Head of caudate nucleus (tissue), 42 donors: ENCODE data around the gene DCDC1.
A peak's percentile ranks its signal among the peaks of the same experiment; 100 is the strongest.

Experiments used
- DNase-seq, 42 donors: peaks; one replicate each; pipeline versions ENCODE4 v3.0.0 to v3.0.0-alpha.2; 2020 to 2021; ENCODE audit warnings: mixed read lengths in 7 of 42
- intact Hi-C: fragments of 100-400 bp; cut with DNase I; formaldehyde crosslinking; loops from one replicate; pipeline ENCODE4 v1.15.0; 2022

Gene DCDC1

DNA sequence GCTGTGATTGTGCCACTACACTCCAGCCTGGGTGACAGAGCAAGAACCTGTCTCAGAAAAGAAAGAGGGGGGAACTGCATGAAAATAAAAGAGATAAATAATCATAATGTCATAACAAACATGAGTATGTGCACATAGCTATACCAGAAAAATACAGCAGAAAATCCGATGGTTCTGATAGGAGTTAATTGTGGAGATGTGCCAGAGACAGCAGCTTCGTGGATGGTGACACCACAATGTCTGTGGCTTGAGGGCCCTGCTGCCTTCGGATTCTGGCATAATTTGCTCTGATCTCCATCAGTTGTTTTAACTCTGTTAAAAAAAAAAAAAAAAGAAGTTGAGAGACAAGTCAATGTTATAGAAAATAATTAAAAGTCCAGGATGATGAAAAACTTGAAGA lies 491.1 kb downstream of the DCDC1 start:
- intact Hi-C loops: no loop called here

DNA sequence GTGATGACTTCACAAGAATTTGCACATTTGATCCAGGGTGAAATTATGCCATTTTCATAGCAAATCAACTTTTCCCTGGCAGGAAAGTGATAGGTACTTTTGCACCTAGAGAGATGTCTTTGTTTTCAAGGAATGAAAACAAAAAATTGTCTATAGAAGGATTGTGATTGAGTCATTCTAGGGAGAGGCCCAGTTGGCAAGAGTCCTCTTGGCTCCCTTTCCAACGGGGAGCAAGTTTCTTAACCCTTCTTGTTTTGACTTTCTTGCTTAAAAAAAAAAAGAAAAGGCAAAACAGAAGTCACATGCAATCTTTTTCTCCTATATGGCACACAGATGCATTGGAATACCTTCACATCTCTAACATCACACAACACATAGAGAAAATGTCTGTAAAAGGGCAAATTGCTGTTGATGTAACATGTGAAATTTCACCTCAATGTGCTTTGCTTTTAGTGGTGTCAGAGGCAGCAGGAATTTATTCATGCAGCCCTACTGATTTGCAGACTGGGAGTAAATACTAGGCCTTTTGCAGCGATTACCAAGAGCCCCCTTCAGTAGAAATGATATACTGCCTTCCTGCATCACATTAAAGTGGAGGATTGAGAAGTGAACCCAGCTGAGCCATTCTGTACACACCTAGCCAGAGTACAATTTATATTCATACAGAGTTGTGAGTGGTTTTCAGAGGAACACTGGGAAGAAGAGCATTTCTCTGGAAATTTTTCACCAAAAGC lies 492.7 kb downstream of the DCDC1 start:
- intact Hi-C loops: no loop called here
- no peak for DNase-seq

More for the DNA sequence above, 491.1 kb downstream of the DCDC1 start:
- DNase-seq: no peak

DNA sequence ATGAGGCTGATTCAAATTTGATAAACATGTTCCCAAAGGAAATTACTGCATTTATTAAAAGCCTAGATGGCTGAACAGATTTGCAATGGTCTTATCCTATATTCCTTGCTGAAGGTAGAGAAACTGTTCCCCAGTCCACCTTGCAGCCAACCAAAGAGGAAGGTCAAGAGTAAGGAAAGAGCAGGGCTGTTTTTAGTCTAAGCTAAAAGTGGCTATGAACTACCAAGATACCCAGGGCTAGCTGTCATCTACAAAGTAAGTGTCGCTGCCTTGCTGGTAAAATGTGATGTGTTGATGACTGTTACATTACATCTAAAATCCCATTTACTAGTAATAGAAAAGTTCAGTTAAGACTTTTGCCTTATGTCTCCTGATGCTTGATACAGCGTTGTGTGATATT lies 493.3 kb downstream of the DCDC1 start:
- intact Hi-C loops: no loop called here
- no peak for DNase-seq

DNA sequence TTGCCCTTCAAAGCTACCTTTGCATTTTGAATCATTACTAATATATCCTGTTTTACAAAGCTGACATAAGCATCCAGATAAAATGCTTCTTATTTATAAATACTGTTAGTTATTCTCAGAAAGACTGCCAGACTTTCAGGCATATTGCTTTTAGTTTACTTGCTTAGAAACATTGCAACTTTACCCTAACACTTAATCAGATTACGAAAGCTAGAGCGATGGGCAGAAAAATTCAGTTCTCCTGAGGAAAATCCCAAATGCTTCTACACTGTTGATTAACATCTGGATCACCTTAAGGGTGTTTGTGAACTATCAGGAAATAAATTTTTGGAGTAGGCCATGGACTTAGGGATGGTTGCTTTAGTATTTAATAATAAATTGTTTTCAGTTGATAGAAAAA lies 493.7 kb downstream of the DCDC1 start:
- DNase-seq: no peak
- intact Hi-C loops: no loop called here

DNA sequence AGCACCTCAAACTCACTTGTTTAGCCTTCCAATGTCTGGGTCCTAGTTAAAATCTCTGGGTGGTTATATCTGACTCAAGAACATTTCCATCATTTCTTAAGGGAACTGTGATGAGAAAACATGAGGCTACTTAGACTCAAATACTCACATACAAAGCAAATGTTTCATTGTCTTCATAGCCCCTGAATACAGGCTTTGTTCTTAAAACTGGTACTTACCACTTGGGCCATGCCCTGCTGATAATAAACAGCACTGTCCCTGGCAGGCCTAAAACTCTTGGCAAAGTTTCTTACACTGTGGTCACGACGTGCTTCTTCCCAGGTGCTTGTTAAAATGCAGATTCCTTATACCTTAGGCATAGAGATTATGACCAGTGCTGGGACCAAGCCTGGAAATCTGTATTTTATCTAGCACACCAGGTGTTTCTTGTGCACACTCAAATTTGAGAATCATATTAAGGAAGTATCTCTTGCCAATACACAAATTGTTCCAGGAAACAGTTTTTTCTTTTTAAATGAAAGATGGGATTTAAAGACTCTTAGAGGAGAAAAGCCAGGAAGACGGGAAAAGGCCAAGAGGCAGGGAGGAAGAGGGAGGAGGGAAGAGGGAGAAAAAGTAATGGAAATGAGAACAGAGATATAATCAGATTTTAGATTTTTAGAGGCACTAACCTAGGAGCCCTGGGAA lies 495.5 kb downstream of the DCDC1 start:
- intact Hi-C loops: no loop called here
- DNase-seq: no peak

DNA sequence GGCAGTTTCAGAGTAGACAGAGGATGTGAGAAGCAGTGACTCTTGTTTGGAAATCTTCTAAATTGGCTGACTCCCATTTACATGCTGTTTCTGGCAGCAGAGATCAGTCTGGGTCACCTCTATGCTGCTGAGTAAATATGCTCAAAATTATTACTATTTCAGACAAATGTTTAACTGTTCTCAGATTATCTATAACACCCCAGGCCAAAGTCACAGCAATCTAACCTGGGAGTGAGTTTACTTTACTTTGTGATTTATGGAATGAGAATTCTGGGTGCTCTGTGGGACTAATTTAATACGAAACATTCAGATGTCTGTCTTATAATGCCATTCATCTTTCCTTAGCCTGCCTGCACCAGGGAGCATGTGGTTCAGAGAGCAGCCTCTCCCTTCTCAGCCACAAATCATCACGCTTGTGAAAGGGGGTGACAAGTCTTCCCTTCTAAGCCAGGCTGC lies 500.9 kb downstream of the DCDC1 start:
- no peak for DNase-seq
- intact Hi-C loops: no loop called here

DNA sequence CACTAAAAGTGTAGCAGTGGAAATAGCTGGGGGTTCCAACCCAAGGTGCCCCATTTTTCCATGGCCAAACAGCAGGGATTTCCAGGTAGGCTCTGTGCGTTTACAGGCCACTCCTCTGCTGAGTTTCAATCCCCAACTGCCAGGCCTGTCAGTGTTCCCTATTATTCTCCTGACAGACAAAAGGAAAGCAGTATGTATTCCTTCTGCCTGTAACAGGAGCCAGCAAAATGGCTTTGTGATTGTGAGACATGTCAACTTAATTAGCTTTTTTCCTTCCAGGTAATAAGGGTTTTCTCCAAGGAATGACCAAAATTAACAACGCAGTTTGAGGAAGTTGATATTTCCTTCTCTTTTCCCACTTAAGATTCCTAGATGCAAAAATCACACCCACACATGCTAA lies 506.3 kb downstream of the DCDC1 start:
- DNase-seq: no peak
- intact Hi-C loops: no loop called here

DNA sequence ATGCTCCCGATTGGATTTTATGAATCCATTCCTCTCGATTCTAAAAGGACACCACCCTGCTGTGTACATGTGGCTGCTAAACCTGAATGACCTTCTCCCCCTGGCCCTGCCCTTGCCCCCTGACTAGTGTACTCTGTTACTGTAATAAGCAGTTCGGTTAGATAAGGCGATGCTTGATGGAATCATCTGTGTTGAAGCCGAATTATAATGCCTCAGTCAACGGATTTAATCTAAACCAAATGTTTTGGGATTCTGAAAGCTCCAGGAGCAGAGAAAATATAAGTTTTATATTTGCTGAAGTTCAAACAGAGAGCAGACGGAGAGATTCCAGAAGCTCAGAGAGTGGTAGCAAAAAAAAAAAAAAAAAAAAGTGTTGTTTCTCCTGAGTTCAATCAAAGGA lies 508.0 kb downstream of the DCDC1 start:
- no peak for DNase-seq
- intact Hi-C loops: no loop called here

DNA sequence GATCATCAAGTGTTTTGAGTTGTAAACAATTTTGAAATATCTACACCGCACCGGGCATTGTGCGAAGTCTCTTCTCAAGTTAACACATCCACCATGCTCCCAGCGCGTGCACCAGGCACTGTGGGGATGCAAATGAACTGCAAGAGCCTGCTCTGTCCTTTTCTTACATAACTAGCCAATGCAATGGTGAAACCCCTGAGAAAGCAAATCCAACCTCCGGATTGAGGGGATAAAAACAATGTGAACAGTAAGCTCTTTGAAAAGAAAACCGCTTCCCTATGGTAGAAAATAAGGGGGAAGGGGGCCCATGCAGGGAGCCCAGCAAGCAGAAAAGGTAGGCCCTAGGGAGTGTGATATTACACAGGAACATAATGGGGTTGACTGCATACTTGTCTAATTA lies 508.5 kb downstream of the DCDC1 start:
- intact Hi-C loops: no loop called here
- peak in 5 of 42 donors; percentile 3 to 38 (median 8) for DNase-seq

DNA sequence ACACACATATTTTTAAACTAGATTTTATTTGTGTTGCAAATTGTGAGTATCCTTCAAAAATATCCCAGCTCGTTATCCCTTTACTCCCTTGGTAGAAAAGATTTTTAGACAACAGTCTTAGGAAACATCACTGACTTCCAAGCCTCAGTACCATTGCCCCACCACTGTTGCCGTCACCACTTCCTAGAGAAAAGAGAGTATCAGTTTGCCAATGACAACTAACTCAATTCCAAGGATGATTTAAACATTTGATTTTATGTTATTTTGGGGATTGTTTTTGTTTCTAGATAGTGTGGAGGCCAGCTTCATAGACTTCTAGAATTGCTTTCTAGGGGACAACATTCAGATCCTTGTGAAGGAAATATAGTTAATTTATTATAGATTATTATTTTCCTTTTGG lies 509.4 kb downstream of the DCDC1 start:
- intact Hi-C loops: no loop called here
- DNase-seq: no peak

DNA sequence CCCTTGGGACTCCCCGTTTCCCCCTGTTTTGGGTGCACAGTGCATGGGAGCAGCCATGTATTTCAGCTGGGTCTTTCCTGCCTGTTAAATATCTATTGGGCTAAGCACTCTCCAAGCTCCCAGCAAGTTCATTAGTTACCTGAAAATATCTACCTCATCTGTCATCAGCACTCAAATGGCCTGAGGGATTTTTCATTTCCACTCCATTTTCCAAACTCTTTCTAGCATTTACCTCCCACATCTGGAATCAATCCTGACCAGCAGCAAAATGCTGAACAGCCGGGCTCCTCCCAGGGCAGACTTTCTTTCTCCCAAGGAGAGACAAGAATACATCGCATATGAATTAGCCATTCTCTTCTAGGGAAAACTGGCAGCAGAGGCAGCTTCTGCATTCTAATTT lies 509.9 kb downstream of the DCDC1 start:
- intact Hi-C loops: loop anchor here (10.0 kb wide), 1 partner anchor 515 kb away; no protein-coding TSS in a partner anchor

DNA sequence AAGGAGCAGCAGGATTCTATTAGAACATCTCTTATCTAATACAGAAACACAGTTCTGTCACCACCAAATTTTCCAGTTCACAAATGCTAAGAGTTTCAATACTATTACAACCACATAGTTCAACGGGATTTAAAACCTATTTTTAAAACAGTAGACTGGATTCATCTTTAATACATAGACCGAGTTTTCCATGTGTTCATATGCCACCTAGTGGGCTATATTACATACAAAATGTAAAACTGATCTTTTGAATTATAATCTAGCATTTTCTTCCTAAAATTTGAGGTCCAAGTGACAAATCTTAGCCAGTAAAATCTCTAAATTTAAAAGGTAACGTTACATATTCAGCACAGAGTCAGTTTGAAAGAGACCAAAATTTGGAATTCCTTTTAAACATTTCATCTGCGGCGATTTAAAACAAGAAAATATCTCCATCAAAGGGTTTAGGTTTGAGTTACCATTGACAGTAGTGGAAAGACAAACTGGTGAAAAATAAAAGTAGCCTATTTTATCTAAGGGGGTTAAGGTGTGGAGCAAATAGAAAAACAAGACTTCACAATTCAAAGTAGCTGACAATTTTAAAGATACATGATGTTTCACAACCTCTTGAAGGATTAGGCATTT lies 514.0 kb downstream of the DCDC1 start:
- intact Hi-C loops: loop anchor here (10.0 kb wide), 1 partner anchor 511 kb away; no protein-coding TSS in a partner anchor
- no peak for DNase-seq

More for the DNA sequence above, 509.9 kb downstream of the DCDC1 start:
- no peak for DNase-seq

DNA sequence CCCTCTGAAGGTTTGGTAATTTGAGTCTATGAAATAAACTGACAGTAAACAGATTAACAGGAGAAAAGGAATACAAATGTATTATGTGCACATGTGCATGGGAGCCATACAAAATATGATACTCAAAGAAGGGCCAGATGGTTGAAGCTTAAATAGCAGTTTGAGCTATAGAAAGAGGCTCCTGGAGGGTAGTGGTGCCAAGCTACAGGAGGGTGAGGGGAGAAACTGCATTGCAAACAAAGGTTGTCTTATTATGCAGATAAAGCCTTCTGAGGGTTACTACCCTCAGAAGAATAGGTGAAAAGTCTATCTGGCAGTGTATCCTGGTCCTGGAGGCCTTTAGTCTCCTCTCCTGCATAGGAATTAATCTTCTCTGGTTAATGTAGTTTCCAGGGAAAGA lies 516.1 kb downstream of the DCDC1 start:
- intact Hi-C loops: loop anchor here (10.0 kb wide), 1 partner anchor 509 kb away; no protein-coding TSS in a partner anchor
- DNase-seq: no peak

DNA sequence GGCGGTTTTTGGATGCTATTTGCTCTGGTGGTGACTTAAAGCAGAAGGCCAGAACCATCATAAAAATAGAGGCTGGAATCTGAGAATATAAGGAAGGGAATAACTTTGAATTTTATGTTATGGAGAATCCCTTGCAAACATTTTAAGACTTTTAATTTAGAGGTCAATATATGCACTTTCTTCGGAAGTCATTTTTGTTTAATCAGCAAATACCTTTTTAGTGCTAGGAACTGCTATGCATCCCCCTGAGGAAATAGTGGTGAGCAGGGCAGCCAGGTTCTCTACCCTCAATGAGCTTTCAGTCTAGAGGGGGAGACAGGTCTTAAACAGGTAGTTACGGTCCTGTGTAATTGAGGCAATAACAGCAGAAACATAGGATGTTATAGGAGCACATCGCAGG lies 516.9 kb downstream of the DCDC1 start:
- DNase-seq: no peak
- intact Hi-C loops: loop anchor here (10.0 kb wide), 1 partner anchor 508 kb away; no protein-coding TSS in a partner anchor

DNA sequence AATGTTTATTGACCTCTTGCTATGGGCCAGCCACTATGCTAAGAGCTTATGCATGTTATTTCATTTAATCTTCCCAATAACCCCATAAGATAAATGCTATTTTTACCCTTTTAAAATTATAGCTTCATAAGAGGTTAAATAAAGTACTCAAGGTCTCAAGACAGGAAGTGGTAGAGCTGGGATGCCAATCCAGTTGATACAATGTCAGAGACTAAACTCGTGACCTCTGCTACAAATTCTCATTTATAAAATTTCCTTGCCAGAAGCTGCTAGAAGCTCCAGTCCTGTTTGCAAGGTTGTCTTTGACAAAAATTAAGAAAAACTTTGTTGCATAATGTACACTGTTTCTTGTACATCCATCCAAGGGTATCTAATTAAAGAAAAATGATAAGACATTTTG lies 517.4 kb downstream of the DCDC1 start:
- intact Hi-C loops: loop anchor here (10.0 kb wide), 1 partner anchor 507 kb away; no protein-coding TSS in a partner anchor
- no peak for DNase-seq

DNA sequence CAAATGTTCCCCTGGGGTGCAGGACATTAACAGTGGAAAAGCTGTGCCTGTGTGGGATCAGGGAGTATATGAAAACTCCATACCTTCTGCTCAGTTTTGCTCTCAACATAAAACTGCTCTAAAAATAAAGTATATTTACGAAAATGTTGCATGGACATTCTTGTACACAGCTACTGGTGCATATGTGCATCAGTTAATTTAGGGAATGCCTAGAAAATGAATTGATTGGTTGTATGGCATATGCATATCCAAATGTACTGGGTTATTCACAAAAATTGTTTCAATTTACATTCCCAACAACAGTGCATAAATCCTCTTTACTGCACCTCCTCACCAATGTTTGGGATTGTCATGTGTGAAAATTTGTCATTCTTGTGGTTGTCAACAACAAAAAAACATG lies 532.3 kb downstream of the DCDC1 start:
- DNase-seq: no peak
- intact Hi-C loops: no loop called here

DNA sequence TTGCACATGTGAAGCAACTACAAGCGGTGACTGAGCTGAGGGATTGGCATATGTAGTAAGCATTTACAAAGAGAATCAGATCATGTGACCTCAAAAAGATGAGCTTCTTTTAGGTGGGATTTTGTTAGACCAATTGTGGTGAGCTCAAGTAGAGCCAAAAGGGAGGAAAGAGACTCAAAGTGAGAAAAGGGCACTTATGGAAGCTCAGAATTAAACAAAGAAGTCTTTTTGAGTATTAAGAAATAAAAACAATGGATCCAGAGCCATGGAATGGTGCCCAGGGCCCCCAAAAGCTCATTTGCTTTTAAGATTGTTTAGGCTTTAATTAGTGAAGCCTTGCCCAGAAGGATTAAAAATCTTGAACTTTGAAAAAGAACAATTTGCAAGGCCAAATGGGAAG lies 536.7 kb downstream of the DCDC1 start:
- DNase-seq: no peak
- intact Hi-C loops: no loop called here

DNA sequence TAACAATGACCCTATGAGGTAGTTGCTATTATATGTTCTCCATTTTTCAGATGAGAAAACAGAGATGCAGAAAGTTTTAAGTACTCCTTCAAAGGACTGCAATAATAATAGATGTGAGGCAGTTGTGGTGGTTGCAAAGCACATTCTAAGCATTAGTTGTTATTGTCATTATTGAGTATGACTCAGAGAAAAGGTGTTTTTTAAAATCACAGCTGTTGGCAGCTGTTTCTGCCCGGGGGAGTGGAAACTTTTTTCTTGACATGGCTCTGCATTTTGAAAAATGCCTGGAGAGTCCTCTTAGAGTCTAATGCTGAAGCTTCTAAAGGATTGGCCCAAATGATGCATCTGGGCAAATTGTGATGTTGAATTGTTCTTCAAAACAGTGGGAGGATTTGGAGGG lies 538.9 kb downstream of the DCDC1 start:
- DNase-seq: no peak
- intact Hi-C loops: no loop called here

DNA sequence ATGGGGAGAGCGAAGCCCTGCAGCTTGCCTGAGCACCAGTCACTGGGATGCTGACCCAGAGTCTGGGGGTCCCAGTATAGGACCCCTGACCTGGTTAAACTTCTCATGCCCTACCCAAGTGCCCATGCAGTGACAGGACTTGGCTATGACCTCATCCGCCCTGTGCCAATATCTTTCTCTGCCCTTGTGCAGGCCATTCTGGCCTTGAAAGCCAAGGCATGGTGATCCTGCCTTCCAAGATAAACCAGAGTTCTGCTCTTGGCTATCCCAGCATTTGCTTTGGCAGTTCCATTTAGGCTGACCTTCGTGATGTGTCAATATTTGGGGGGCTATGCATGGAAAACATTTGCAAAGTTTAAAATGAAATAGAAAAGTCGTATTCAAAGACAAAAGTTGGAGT lies 542.6 kb downstream of the DCDC1 start:
- intact Hi-C loops: no loop called here
- DNase-seq: no peak

DNA sequence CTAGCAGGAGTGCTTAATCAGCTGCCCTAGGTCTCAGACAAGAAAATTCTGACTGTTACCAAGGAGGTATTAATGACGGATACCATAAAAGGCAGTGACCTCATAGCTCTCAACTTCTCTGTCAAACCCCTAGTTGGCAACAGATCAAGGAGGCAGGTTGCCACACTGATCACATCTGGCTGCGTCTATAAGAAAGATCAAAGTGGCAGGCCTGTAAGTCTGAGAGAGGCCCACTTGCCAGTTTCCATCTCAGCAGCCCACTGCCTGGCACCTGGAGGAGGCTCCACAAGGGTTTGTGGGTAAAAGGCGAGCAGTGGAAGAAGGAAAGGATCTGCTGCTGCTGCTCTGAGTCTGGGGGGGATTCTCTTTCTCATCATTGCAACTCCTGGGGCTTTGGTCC lies 543.8 kb downstream of the DCDC1 start:
- intact Hi-C loops: no loop called here
- DNase-seq: no peak
